NK-92 treated with Interleukin-12 subunit alpha and Interleukin-12 subunit beta, amount 100 ng/mL, for 24 hours (cell line): Measurements from ENCODE around the gene PLEKHA7.

Source experiments
- DNase-seq: peaks from one replicate; lab custom pipeline; 2025; lab: John Stamatoyannopoulos, UW

The PLEKHA7 gene

GRCh38 chr11:16789063-16789420 lies 225.2 kb downstream of the PLEKHA7 start:
- DNase-seq = no peak

- no peak for DNase-seq
Observed at GRCh38 chr11:16788141-16789062, 225.8 kb downstream of the PLEKHA7 start.

GRCh38 chr11:16787035-16787742 lies 227.0 kb downstream of the PLEKHA7 start:
- DNase-seq = no peak

- DNase-seq = no peak
Observed at GRCh38 chr11:16786131-16786530, 228.1 kb downstream of the PLEKHA7 start.

DNA sequence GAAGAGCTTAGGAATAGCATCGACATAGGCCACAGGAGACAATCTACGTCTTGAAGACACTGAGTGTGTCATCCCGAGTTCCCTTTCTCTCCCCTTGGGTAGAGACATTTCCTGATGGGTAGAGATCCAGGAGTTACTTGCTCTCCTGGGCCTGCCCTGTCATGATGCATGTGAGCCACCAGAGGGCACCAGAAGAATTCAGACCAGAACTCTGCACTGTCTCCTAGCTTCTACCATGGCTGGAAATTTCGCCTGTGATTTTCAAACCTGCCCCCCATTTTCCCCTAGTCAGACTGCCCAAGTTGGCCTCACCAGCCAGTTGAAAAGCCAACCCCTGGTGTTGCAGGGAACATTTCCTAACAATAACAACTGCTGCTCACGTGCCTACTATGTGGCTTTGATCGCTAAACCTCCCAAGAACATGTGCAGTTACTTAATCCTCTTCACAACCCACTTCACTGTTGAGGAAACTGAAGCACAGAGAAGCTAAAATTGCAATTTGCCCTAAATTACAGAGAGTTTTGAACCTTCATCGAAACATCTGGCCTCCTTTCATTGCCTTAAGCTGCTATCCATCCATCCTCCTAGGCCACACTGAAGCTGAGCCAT lies 228.6 kb downstream of the PLEKHA7 start:
- no peak for DNase-seq

DNA sequence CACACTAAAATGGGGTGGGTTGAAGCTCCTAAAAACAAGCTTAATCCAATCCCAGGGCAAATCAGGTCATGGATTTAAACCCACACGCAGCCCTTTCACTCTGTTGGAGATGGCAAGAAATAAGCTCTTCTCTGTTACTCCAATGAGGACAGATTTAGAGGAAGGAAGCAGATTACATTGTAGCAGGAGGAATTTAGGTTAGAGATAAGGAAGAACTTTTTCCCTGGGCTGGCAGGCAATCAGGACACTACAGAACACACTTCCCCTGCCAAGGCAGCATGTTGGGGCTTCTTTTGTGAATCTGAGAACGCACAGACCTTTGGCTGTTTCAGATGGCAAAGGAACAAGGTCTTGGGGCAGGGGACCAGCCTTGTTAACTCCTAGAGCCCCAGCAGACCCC lies 229.5 kb downstream of the PLEKHA7 start:
- no peak for DNase-seq

DNA sequence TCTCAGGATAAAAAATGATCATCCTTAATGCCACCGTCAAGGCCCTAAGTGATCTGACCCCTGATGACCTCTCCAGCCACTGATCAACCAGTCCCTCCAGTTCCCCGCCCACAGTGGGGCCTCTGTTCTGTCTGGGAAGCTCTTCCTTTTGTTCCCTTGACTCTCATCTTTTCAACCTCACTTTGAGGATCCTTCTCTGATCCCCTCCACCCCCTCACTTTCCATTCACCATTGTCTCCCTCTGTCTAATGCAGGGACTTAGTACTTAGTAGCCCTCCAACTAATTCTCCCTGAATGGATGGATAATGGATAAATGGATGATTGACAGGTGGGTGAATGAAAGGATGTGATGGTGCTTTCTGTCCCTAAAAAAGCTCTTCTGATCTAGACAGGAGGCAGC lies 230.1 kb downstream of the PLEKHA7 start:
- DNase-seq = no peak

- no peak for DNase-seq
Observed at GRCh38 chr11:16783321-16783801, 230.9 kb downstream of the PLEKHA7 start.

DNA sequence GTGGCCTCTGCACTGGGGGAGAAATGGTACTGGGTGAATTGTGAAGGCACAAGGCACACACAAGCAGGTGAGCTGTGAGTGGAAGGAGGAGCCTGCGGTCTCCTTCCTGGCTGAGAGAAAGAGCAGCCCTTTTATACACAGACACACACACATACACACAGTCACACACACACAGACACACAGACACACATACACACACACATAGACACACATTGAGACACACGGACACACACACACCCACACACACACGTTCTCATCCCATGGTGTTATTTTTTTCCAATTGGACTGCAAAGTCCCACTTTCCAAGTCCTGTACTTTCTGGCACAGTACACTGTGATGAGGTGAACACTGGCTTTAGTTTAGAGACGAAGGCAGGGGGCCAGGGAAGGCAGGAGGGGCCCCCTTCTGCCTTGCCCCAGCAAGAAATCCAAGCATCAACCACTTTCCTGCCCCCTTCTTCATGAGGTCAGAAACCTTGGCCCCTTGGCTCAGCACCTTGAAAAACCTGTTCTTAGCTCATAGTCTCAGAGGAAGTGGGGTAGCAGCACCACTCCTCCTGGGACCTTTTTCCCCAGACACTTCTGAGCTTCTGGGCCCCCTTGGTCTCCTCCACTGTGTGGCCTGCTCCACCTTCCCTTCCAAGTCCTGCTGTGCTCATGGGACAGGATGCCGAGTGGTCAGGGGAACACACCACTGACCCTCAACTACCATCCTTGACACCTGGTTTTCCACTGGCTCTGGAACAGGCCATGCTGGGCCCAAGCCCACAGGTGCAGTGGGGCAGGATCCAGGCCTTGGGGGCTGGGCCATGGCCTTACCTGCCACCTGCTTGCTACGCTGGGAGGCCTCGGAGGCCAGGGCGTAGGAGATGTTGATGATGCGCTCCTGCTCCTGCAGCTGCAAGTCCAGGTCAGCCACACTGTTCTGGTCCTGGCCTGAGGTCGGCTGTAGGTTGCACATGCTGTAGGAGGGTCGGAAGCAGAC lies 232.0 kb downstream of the PLEKHA7 start:
- no peak for DNase-seq

DNA sequence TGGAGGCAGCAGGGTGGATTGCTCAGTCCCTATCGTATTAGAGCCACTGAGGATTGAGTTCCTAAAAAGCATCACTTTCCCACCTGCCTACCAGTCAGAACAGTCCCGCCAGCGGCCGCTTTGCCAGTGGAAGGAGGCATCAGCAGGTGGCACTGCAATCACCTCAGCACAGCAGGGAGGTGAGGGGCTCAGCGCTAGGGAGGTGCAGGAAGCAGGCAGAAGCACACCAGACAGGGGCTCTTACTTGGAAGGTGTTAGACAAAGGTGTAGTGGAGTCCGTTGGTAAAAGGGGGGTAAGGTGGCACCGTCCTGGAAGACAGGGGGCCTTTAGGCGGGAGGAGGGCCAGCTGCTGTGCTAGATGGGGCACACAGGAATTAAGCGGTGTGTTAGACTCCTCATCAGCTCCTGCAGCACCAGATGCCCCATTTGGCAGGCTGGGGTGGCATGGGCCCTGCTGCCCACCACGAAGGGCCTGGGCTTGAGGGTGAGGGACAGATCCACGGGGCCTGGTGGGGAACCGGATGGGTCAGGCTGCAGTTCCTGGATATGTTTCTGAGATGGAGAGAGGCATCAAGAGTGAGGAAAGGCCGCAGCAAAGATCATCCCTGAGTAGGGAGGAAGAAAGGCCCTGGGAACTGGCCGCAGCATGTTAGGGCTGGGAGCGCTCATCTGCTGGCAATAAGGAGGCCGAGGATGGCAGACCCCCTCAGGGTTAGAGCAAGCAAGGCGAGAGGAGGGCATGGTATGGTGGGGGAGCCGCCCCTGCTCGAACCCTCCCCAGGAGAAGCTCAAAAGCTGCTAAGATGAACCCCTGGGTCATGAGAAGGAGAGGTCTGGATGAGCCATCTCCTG lies 233.3 kb downstream of the PLEKHA7 start:
- no peak for DNase-seq

- no peak for DNase-seq
Observed at GRCh38 chr11:16780146-16780545, 234.1 kb downstream of the PLEKHA7 start.

DNA sequence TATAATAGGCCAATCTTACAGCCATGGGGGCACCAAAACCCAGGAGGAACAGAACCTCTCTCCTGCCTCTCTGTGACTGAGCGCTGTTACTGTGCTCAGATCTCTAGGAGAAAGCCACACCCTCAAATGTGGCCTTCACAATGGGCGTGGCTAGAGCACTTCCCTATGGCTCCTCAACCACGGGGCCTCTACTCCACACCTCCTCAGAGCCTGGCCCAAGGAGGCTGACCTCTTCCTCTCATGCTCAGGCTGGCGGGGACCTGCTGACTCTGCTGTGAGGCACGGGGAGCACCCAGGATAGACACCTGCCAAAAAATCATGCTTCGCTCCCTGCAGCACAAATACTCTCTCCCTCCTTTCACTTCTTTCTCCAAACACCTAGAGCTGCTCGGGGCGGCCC lies 234.8 kb downstream of the PLEKHA7 start:
- no peak for DNase-seq

GRCh38 chr11:16778876-16779275 lies 235.3 kb downstream of the PLEKHA7 start:
- DNase-seq = no peak

DNA sequence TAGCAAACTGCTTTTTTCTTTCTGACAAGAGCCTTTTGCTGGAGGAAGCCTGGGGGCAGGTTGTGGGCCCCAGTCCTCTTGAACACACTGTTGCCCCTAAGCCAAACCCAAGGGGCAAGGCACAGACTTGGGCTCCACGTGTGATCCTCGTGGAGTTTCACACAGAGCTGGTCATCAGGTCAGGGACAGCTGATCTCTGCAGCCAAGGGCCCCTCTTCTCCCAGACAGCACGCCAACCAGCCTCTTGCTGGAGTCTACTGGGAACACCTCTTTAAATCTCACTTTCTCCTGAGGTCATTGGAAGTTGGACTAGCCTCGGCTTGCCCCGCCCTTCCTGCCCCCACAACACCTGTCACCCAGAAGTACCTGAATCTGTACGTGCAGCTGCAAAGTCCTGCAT lies 235.9 kb downstream of the PLEKHA7 start:
- DNase-seq = no peak

DNA sequence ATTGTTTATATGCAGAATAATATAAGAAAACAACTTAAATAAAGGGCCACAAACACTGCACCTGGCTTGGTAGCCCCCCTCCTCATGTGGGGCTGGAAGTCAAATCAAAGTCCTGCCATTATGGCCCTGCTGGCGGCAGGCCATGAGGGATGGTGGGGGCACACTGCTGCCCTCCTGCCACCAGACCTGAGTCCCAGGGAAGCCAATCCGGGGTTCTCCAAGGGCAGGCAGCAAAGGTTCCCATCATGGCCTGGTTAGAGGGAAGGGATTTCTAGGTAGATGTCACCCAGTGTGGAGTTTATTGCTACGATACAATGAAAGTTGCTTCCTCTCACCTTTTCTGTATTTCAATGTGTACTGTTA lies 236.6 kb downstream of the PLEKHA7 start:
- DNase-seq = no peak

GRCh38 chr11:16776711-16777612 lies 237.3 kb downstream of the PLEKHA7 start:
- DNase-seq = no peak

DNA sequence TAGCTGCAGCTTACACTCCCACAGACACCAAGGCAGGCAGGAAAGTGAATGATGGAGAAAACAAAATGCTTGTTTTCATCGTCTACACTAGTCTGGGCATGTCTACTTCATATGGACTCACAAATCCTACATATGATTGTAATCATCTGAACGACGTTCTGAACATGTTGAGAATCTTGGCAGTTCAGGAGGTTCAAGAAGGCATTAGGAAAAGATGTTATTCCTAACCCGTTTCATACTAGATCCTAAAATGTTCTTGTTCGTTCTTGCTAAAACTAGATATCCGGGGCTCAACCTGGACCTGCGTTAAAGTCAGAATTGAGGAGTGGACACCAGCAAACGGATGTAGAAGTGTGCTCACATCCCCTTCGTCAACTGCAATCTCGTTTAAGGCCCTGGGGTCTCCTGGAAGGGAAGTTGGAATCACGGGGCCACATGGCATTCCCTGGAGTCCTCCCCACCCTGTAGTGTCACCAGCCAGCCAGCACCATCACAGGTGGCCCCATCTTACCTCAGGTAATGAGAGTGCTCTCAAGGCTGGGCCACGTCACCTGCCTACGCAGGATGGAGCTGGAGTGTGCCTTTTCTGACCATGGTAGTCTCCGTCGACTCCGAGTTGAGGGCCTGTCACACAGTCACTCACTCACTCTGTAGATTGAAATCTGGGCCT lies 238.5 kb downstream of the PLEKHA7 start:
- no peak for DNase-seq

- no peak for DNase-seq
Observed at GRCh38 chr11:16774936-16775613, 239.1 kb downstream of the PLEKHA7 start.
